ENCODE results near the gene MMP13. TPM values are rescaled to one million over a fixed set of nuclear protein-coding genes. Genes with fewer than 3 reads are reported as not detected.

Gene MMP13
- polyA plus RNA-seq, 2 of the 4 experiments (the other 2 are of a cell fraction) = not detected

- Histone ChIP-seq H3K4me3 (no peak overlapping the region), H3K27ac (no peak overlapping the region), H3K4me1 (no peaks in the 10 kb centered on the region), H3K4me2 (no peak overlapping the region), H3K9me3 (no peaks in the 10 kb centered on the region)
- ChIA-PET CTCF (interaction anchor here (0.9 kb wide), 1 partner anchor 101 kb away, joined by 3 read pairs; no protein-coding TSS in a partner anchor), POLR2A (no interaction called here)
- FAIRE-seq (no peak), DNase-seq (ENCODE audit: low read depth in 1 of 2, low spot score in 1 of 2) (no peak), ATAC-seq (no peak)
- 68% methylated on average over 6 of the region's 6 CpGs for WGBS (ENCODE audit: missing lambda C conversion rate)
- TF ChIP-seq ATOH8 (CRISPR knock-in tag; IDR thresholded peaks at IDR 0.05; ENCODE audit: low read depth) (no peak), FOSB (CRISPR knock-in tag; IDR thresholded peaks at IDR 0.05) (no peak), CBX8 (IDR thresholded peaks at IDR 0.05) (no peak), HES2 (IDR thresholded peaks at IDR 0.05) (no peak)
Measured at GRCh38 chr11:102936864-102937509, 18.5 kb downstream of the MMP13 start.

- H3K4me2 ChIP-seq = no peak overlapping the region
- DNase-seq (ENCODE audit: low read depth in 1 of 2, low spot score in 1 of 2) (no peak), ATAC-seq (peak in 1 of 2 experiments; percentile 48; a peak in 2 of 6 replicates), FAIRE-seq (no peak)
- no peaks in the 10 kb centered on the region for H3K9me3 ChIP-seq
- POLR2A ChIA-PET = no interaction called here
- TF ChIP-seq RCOR1 (IDR thresholded peaks at IDR 0.05; ENCODE audit: low read depth, low read length) (no peak), HMGXB4 (CRISPR knock-in tag; IDR thresholded peaks at IDR 0.05; ENCODE audit: borderline replicate concordance) (no peak), PBX3 (IDR thresholded peaks at IDR 0.05) (no peak), CBX8 (IDR thresholded peaks at IDR 0.05) (no peak), SREBF2 (IDR thresholded peaks at IDR 0.05) (no peak), EP300 (IDR thresholded peaks at IDR 0.05) (no peak), E2F6 (IDR thresholded peaks at IDR 0.05; ENCODE audit: borderline replicate concordance, low read depth) (no peak), TFCP2L1 (CRISPR knock-in tag; IDR thresholded peaks at IDR 0.05) (no peak), BCL3 (IDR thresholded peaks at IDR 0.05) (no peak), TP53 (CRISPR knock-in tag; IDR thresholded peaks at IDR 0.05) (no peak), KDM5A (IDR thresholded peaks at IDR 0.05) (no peak), CTCF (IDR thresholded peaks at IDR 0.05) (no peak), NFE2L2 (conservative IDR thresholded peaks at IDR 0.05; ENCODE audit: low read length) (no peak), ZC3H11A (IDR thresholded peaks at IDR 0.05) (no peak), FOSB (CRISPR knock-in tag; IDR thresholded peaks at IDR 0.05) (no peak), ESRRA (IDR thresholded peaks at IDR 0.05; ENCODE audit: borderline replicate concordance, low read length) (no peak), CHD4 (IDR thresholded peaks at IDR 0.05; ENCODE audit: borderline replicate concordance) (no peak), GATA3 (IDR thresholded peaks at IDR 0.05; ENCODE audit: borderline replicate concordance) (no peak)
- no peak overlapping the region for H3K4me3 ChIP-seq
- 50% methylated on average over 2 of the region's 3 CpGs for WGBS (ENCODE audit: missing lambda C conversion rate)
- CTCF ChIA-PET = no interaction called here
- H3K4me1 ChIP-seq = no peaks in the 10 kb centered on the region
- no peak overlapping the region for H3K27ac ChIP-seq
Measured at GRCh38 chr11:102935514-102935913, 20.0 kb downstream of the MMP13 start.
